Hepatocyte (in vitro differentiated cells): ENCODE measurements around the gene DRC7. TPM values are rescaled to one million over a fixed set of nuclear protein-coding genes. Genes with fewer than 3 reads are reported as not detected.
"Not testable (repeated sequence)": the region's sequence is repeated elsewhere in the genome, so short reads cannot be mapped to it uniquely, and the experiment has no call there.

Experiments used
- DNase-seq: peaks from one replicate; pipeline ENCODE4 v3.0.0-alpha.2; 2016; ENCODE audit warnings: low spot score
- H2AFZ ChIP-seq: fragments of 200-600 bp; sonication (generic); 2 replicates; pipeline ENCODE4 v1.6.0; 2016; ENCODE audit warnings: antibody characterized with exemption, mild to moderate bottlenecking
- H3K27ac ChIP-seq: fragments of 200-600 bp; sonication (generic); 2 replicates; pipeline ENCODE4 v1.5.1; 2016; ENCODE audit warnings: mild to moderate bottlenecking
- H3K27me3 ChIP-seq: fragments of 200-600 bp; sonication (generic); 2 replicates; pipeline ENCODE4 v1.6.1; 2016
- H3K36me3 ChIP-seq: fragments of 200-600 bp; sonication (generic); replicated peaks from 2 replicates; pipeline ENCODE4 v1.5.1; 2016; ENCODE audit warnings: low read depth; ENCODE audit not compliant: insufficient read depth
- H3K4me1 ChIP-seq: fragments of 200-600 bp; sonication (generic); 2 replicates; pipeline ENCODE4 v1.5.1; 2016; ENCODE audit warnings: mild to moderate bottlenecking, moderate library complexity; ENCODE audit not compliant: insufficient read depth
- H3K4me2 ChIP-seq: fragments of 200-600 bp; sonication (generic); 2 replicates; pipeline ENCODE4 v1.6.0; 2016
- H3K4me3 ChIP-seq: fragments of 200-600 bp; sonication (generic); 2 replicates; pipeline ENCODE4 v1.5.1; 2016; ENCODE audit warnings: mild to moderate bottlenecking
- H3K79me2 ChIP-seq: fragments of 200-600 bp; sonication (generic); 2 replicates; pipeline ENCODE4 v1.6.0; 2017; ENCODE audit warnings: mild to moderate bottlenecking
- H3K9me2 ChIP-seq: fragments of 200-600 bp; sonication (generic); replicated peaks from 2 replicates; pipeline ENCODE4 v1.6.0; 2017; ENCODE audit warnings: mild to moderate bottlenecking; ENCODE audit not compliant: insufficient read depth
- H3K9me3 ChIP-seq: fragments of 200-600 bp; sonication (generic); 2 replicates; pipeline ENCODE4 v1.5.1; 2016; ENCODE audit warnings: low read depth, mild to moderate bottlenecking
- H4K20me1 ChIP-seq: fragments of 200-600 bp; sonication (generic); 2 replicates; pipeline ENCODE4 v1.6.0; 2016; ENCODE audit warnings: mild to moderate bottlenecking; ENCODE audit not compliant: insufficient read depth, poor library complexity, severe bottlenecking
- EZH2 ChIP-seq: fragments of 200-600 bp; sonication (generic); IDR thresholded peaks from 2 replicates; pipeline ENCODE4 v1.6.1; 2016; ENCODE audit warnings: antibody characterized with exemption, mild to moderate bottlenecking, borderline replicate concordance
- EZH2phosphoT487 ChIP-seq: fragments of 200-600 bp; sonication (generic); IDR thresholded peaks from one replicate; pipeline ENCODE4 v1.6.1; 2018; ENCODE audit warnings: antibody characterized with exemption, mild to moderate bottlenecking, low read depth, moderate library complexity; ENCODE audit not compliant: unreplicated experiment, severe bottlenecking
- WGBS: methylation state at CpG from one replicate; pipeline ENCODE4 v1.1.6; 2016; ENCODE audit warnings: low lambda C conversion rate; ENCODE audit errors: missing lambda C conversion rate; 5-methylcytosine and 5-hydroxymethylcytosine counted together
- polyA plus RNA-seq: library from polyadenylated mRNA; unstranded; fragments of >200 nt; fragmentation: Nextera tagmentation; extraction: Ambion mirVana; gene quantifications from 2 replicates; pipeline ENCODE4 v1.2.1, GENCODE V29; 2016
- total RNA-seq: library from RNA; depleted of rRNA; stranded (reverse); fragments of >200 nt; gene quantifications from 2 replicates; pipeline ENCODE4 v1.2.3, GENCODE V29; 2014
- TF ChIP-seq, protein P1 (sequence below): fragments of 200-600 bp; sonication (generic); IDR thresholded peaks from 2 replicates; pipeline ENCODE4 v1.5.1; 2016; ENCODE audit warnings: antibody characterized with exemption, mild to moderate bottlenecking; ENCODE audit not compliant: poor library complexity

DRC7 gene
- total and polyA plus RNA-seq, 2 experiments from 2014 or later = 0.27 to 0.93 TPM

DNA sequence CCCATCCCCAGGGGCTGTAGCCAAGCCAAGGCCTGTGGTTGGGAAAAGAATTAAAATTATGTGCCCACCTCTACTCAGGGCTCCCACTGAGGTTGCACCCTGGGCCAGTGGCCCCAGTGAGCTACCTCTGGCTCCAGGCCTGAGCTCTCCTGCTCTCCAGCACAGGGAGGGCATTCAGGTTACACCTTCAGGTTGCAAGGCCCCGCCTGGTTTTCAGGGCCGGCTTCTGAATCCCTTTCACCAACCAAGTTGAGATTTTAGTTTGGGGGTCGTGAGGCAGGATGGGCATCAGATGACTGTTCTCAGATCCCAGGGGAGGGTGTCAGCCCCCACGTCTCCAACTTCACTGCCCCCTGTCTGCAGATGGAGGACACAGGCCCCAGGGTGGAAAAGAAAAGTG, 33.0 kb downstream of the DRC7 start:
- TF ChIP-seq EZH2phosphoT487 (no peak), EZH2 (no peak)
- TF ChIP-seq, protein P1, sequence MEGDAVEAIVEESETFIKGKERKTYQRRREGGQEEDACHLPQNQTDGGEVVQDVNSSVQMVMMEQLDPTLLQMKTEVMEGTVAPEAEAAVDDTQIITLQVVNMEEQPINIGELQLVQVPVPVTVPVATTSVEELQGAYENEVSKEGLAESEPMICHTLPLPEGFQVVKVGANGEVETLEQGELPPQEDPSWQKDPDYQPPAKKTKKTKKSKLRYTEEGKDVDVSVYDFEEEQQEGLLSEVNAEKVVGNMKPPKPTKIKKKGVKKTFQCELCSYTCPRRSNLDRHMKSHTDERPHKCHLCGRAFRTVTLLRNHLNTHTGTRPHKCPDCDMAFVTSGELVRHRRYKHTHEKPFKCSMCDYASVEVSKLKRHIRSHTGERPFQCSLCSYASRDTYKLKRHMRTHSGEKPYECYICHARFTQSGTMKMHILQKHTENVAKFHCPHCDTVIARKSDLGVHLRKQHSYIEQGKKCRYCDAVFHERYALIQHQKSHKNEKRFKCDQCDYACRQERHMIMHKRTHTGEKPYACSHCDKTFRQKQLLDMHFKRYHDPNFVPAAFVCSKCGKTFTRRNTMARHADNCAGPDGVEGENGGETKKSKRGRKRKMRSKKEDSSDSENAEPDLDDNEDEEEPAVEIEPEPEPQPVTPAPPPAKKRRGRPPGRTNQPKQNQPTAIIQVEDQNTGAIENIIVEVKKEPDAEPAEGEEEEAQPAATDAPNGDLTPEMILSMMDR = no peak
- H2AFZ ChIP-seq = no peak overlapping the region
- no peaks in the 10 kb centered on the region for H3K4me1 ChIP-seq
- H3K4me3 ChIP-seq = no peak overlapping the region
- no peaks in the 10 kb centered on the region for H3K79me2 ChIP-seq
- no peaks in the 10 kb centered on the region for H3K9me2 ChIP-seq
- DNase-seq = no peak
- H4K20me1 ChIP-seq = no peaks in the 10 kb centered on the region
- WGBS = 68% methylated on average over 4 of the region's 4 CpGs
- H3K27ac ChIP-seq = no peak overlapping the region
- H3K27me3 ChIP-seq = no peaks in the 10 kb centered on the region
- no peaks in the 10 kb centered on the region for H3K9me3 ChIP-seq
- H3K4me2 ChIP-seq = no peak overlapping the region
- H3K36me3 ChIP-seq = no peaks in the 10 kb centered on the region

DNA sequence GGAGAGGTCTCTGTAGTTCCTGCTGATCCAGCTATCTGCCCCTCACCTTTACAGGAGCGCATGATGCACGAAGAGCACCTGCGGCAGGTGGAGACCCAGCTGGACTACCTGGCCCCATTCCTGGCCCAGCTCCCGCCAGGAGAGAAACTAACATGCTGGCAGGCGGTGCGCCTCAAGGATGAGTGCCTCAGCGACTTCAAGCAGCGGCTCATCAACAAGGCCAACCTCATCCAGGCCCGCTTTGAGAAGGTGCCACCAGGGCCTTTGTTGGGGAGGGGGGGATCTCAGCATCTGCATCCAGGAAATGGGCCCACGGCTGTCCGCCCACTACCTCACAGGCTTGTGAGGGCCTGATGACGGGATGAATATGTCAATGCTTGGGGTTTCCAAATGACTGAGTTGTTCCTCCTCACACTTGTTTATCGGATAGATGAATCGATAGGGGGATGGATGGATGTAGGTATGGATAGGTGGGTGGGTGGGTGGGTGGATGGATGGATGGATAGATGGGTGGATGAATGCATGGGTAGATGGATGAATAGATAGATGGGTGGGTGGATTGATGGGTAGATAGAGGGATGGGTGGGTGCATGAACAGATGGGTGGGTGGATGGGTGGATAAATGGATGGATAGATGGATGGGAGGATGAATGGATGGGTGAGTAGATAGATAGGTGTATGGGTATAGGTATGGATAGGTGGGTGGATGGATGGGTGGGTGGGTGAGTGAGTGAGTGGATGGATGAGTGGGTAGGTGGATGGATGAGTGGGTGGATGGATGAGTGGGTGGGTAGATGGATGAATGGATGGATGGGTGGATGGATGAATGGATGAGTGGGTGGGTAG, 34.0 kb downstream of the DRC7 start:
- Histone ChIP-seq H3K9me3 (no peaks in the 10 kb centered on the region), H3K36me3 (no peaks in the 10 kb centered on the region), H3K79me2 (no peaks in the 10 kb centered on the region), H3K27ac (no peak overlapping the region), H3K27me3 (no peaks in the 10 kb centered on the region), H3K4me2 (no peak overlapping the region), H3K4me3 (no peak overlapping the region), H2AFZ (no peak overlapping the region), H3K9me2 (no peaks in the 10 kb centered on the region), H3K4me1 (no peaks in the 10 kb centered on the region), H4K20me1 (no peaks in the 10 kb centered on the region)
- no peak for DNase-seq
- TF ChIP-seq EZH2phosphoT487 = no peak
- TF ChIP-seq, protein P1 = no peak
- no peak for TF ChIP-seq EZH2
- 97% methylated on average over 13 of the region's 14 CpGs for WGBS

DNA sequence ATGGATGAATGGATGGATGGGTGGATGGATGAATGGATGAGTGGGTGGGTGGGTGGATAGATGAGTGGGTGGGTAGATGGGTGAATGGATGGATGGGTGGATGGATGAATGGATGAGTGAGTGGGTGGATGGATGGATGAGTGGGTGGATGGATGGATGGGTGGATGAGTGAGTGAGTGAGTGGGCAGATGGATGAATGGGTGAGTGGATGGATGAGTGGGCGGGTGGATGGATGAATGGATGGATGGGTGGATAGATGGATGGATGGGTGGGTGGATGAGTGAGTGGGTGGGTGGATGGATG, 34.5 kb downstream of the DRC7 start:
- no peaks in the 10 kb centered on the region for H3K9me3 ChIP-seq
- no peaks in the 10 kb centered on the region for H3K36me3 ChIP-seq
- no CpG with 5 or more reads among the region's 1 CpG for WGBS
- H2AFZ ChIP-seq = no peak overlapping the region
- H3K9me2 ChIP-seq = no peaks in the 10 kb centered on the region
- no peak for DNase-seq
- H4K20me1 ChIP-seq = no peaks in the 10 kb centered on the region
- H3K27me3 ChIP-seq = no peaks in the 10 kb centered on the region
- no peak overlapping the region for H3K4me2 ChIP-seq
- no peaks in the 10 kb centered on the region for H3K79me2 ChIP-seq
- H3K4me1 ChIP-seq = no peaks in the 10 kb centered on the region
- H3K4me3 ChIP-seq = no peak overlapping the region
- H3K27ac ChIP-seq = no peak overlapping the region
- TF ChIP-seq EZH2 = no peak
- TF ChIP-seq, protein P1 = no peak

DNA sequence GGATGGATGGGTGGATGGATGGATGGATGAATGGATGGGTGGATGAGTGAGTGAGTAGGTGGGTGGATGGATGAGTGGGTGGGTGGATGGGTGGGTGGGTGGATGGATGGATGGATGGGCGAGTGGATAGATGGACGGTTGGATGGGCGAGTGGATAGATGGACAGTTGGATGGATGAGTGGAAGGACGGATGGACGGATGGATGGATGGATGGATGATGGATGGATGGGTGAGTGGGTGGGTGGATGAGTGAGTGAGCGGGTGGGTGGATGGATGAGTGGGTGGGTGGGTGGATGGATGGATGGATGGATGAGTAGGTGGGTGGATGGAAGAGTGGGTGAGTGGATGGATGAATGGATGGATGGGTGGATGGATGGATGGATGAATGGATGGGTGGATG, 35.2 kb downstream of the DRC7 start:
- H3K4me1 ChIP-seq, DNase-seq, H3K4me3 ChIP-seq, H3K36me3 ChIP-seq, H3K9me2 ChIP-seq, H4K20me1 ChIP-seq, H3K79me2 ChIP-seq, H3K4me2 ChIP-seq, H3K27ac ChIP-seq, H3K9me3 ChIP-seq, H3K27me3 ChIP-seq, H2AFZ ChIP-seq: not testable (repeated sequence)
- 100% methylated on average over 1 of the region's 6 CpGs for WGBS
